CD4-positive, CD25-positive, alpha-beta regulatory T cell (primary cell): ENCODE data around the gene NOL3. TPM values are rescaled to one million over a fixed set of nuclear protein-coding genes. Genes with fewer than 3 reads are reported as not detected.

Experiments used
- ATAC-seq, 2 donors: fragments of 150-1000 bp; cut with Tn5 transposase; one replicate each; pipeline ENCODE4 v1.10.0; 2021; ENCODE audit warnings: low read depth in 2 of 2, moderate number of reproducible peaks in 2 of 2, moderate library complexity in 1 of 2
- DNase-seq, 3 donors: peaks; one replicate each; pipeline versions ENCODE4 v3.0.0 to v3.0.0-alpha.2; 2012 to 2022; ENCODE audit warnings: mixed read lengths in 1 of 3
- H3K27ac ChIP-seq: one replicate; pipeline ENCODE4 v1.7.0; 2013; ENCODE audit warnings: mild to moderate bottlenecking, low read length; ENCODE audit not compliant: insufficient read depth, poor library complexity, severe bottlenecking
- H3K27me3 ChIP-seq: one replicate; pipeline ENCODE4 v1.7.0; 2013; ENCODE audit warnings: low read length; ENCODE audit not compliant: control insufficient read depth, insufficient read depth
- H3K36me3 ChIP-seq: one replicate; pipeline ENCODE4 v1.7.0; 2013; ENCODE audit warnings: mild to moderate bottlenecking, low read length, moderate library complexity; ENCODE audit not compliant: control insufficient read depth, insufficient read depth
- H3K4me1 ChIP-seq: 2 replicates; pipeline ENCODE4 v1.7.0; 2013; ENCODE audit warnings: mild to moderate bottlenecking, low read length; ENCODE audit not compliant: insufficient read depth, control insufficient read depth, poor library complexity, severe bottlenecking
- H3K4me3 ChIP-seq: one replicate; pipeline ENCODE4 v1.7.0; 2013; ENCODE audit warnings: low read depth, mild to moderate bottlenecking, low read length, moderate library complexity
- H3K9me3 ChIP-seq, 2 experiments: 1 replicate in 1 of 2; 2 replicates in 1 of 2; pipeline ENCODE4 v1.7.0; 2013; ENCODE audit warnings: low read length in 2 of 2, mild to moderate bottlenecking in 1 of 2, moderate library complexity in 1 of 2; ENCODE audit not compliant: control insufficient read depth in 2 of 2
- H3K27ac Mint-ChIP-seq, 3 donors: one replicate each; pipeline ENCODE4 v1.8.0; 2020 to 2022; ENCODE audit warnings: mild to moderate bottlenecking in 3 of 3, mixed read lengths in 3 of 3, moderate library complexity in 2 of 3
- H3K27me3 Mint-ChIP-seq: one replicate; pipeline ENCODE4 v1.8.0; 2022; ENCODE audit warnings: mild to moderate bottlenecking, mixed read lengths
- H3K36me3 Mint-ChIP-seq: one replicate; pipeline ENCODE4 v1.8.0; 2020; ENCODE audit warnings: mixed read lengths
- H3K4me1 Mint-ChIP-seq, 4 donors: one replicate each; pipeline ENCODE4 v1.8.0; 2020 to 2022; ENCODE audit warnings: mixed read lengths in 4 of 4, mild to moderate bottlenecking in 1 of 4
- H3K4me3 Mint-ChIP-seq, 4 donors: one replicate each; pipeline ENCODE4 v1.8.0; 2020 to 2022; ENCODE audit warnings: mild to moderate bottlenecking in 4 of 4, mixed read lengths in 4 of 4, moderate library complexity in 3 of 4
- H3K9me3 Mint-ChIP-seq, 7 donors: one replicate each; pipeline ENCODE4 v1.8.0; 2020 to 2022; ENCODE audit warnings: mixed read lengths in 7 of 7, mild to moderate bottlenecking in 3 of 7, moderate library complexity in 2 of 7
- polyA plus RNA-seq, 4 donors: library from polyadenylated mRNA; unstranded; fragments of 300-500 nt; fragmentation: Illumina TruSeq; gene quantifications; one replicate each; pipeline ENCODE4 v1.2.3, GENCODE V29; 2021
- total RNA-seq: library from RNA; stranded (reverse); gene quantifications from one replicate; pipeline ENCODE4 v1.2.3, GENCODE V29; 2022

The NOL3 gene
- total and polyA plus RNA-seq, 5 donors from 2014 or later: 2.3 TPM; not detected in 4

GRCh38 chr16:67177743-67178699, 7.7 kb downstream of the NOL3 start:
- H3K36me3 ChIP-seq: no peaks in the 10 kb centered on the region
- DNase-seq: peak in 2 of 3 donors; percentile 43 to 70
- no peak overlapping the region for H3K4me3 ChIP-seq
- Mint-ChIP-seq H3K9me3 (peaks cover 0 to 2% (median 0%) of the 10 kb centered on the region in 7 donors), H3K27me3 (peaks cover 29% of the 10 kb centered on the region), H3K4me1 (peaks cover 5 to 23% (median 15%) of the 10 kb centered on the region in 4 donors), H3K27ac (no peak overlapping the region), H3K36me3 (no peaks in the 10 kb centered on the region), H3K4me3 (peak overlapping the region; percentile 18 to 65 (median 54))
- H3K4me1 ChIP-seq: peaks cover 30% of the 10 kb centered on the region
- peak; percentile 18 to 34 for ATAC-seq
- H3K27me3 ChIP-seq: peaks cover 8% of the 10 kb centered on the region
- no peak overlapping the region for H3K27ac ChIP-seq
- no peaks in the 10 kb centered on the region for H3K9me3 ChIP-seq

GRCh38 chr16:67179421-67180080, 9.2 kb downstream of the NOL3 start:
- Histone ChIP-seq H3K36me3 (no peaks in the 10 kb centered on the region), H3K4me1 (peaks cover 21% of the 10 kb centered on the region), H3K27me3 (no peaks in the 10 kb centered on the region), H3K4me3 (no peak overlapping the region), H3K27ac (no peak overlapping the region), H3K9me3 (no peaks in the 10 kb centered on the region)
- Mint-ChIP-seq H3K27me3 (peaks cover 18% of the 10 kb centered on the region), H3K4me3 (peak overlapping the region in 2 of 4 donors; percentile 2 to 35), H3K27ac (no peak overlapping the region), H3K9me3 (peaks cover 0 to 2% (median 0%) of the 10 kb centered on the region in 7 donors), H3K4me1 (peaks cover 0 to 14% (median 8%) of the 10 kb centered on the region in 4 donors), H3K36me3 (no peaks in the 10 kb centered on the region)
- no peak for ATAC-seq
- peak in 1 of 3 donors; percentile 45 for DNase-seq

- Mint-ChIP-seq H3K4me3 (no peak overlapping the region), H3K36me3 (no peaks in the 10 kb centered on the region), H3K4me1 (peaks cover 0 to 18% (median 9%) of the 10 kb centered on the region in 4 donors), H3K27ac (no peak overlapping the region), H3K9me3 (peaks cover 0 to 2% (median 0%) of the 10 kb centered on the region in 7 donors), H3K27me3 (peaks cover 19% of the 10 kb centered on the region)
- Histone ChIP-seq H3K27me3 (no peaks in the 10 kb centered on the region), H3K9me3 (no peaks in the 10 kb centered on the region), H3K4me3 (no peak overlapping the region), H3K36me3 (no peaks in the 10 kb centered on the region), H3K27ac (no peak overlapping the region), H3K4me1 (peaks cover 23% of the 10 kb centered on the region)
- DNase-seq (no peak), ATAC-seq (no peak)
Measured at GRCh38 chr16:67180166-67180565, 9.8 kb downstream of the NOL3 start.

GRCh38 chr16:67181346-67181745, 11.0 kb downstream of the NOL3 start:
- peaks cover 0 to 2% (median 0%) of the 10 kb centered on the region in 7 donors for H3K9me3 Mint-ChIP-seq
- H3K4me3 ChIP-seq: no peak overlapping the region
- H3K27ac Mint-ChIP-seq: no peak overlapping the region
- no peak for ATAC-seq
- no peak overlapping the region for H3K27ac ChIP-seq
- H3K36me3 Mint-ChIP-seq: no peaks in the 10 kb centered on the region
- no peaks in the 10 kb centered on the region for H3K9me3 ChIP-seq
- H3K27me3 Mint-ChIP-seq: peaks cover 19% of the 10 kb centered on the region
- H3K36me3 ChIP-seq: no peaks in the 10 kb centered on the region
- H3K4me3 Mint-ChIP-seq: no peak overlapping the region
- peaks cover 1% of the 10 kb centered on the region for H3K27me3 ChIP-seq
- peaks cover 4 to 23% (median 13%) of the 10 kb centered on the region in 4 donors for H3K4me1 Mint-ChIP-seq
- peaks cover 31% of the 10 kb centered on the region for H3K4me1 ChIP-seq
- DNase-seq: no peak

GRCh38 chr16:67182288-67182687, 11.9 kb downstream of the NOL3 start:
- H3K27ac Mint-ChIP-seq: no peak overlapping the region
- H3K36me3 Mint-ChIP-seq: no peaks in the 10 kb centered on the region
- no peak overlapping the region for H3K4me3 ChIP-seq
- no peaks in the 10 kb centered on the region for H3K36me3 ChIP-seq
- peaks cover 3% of the 10 kb centered on the region for H3K27me3 ChIP-seq
- H3K4me1 Mint-ChIP-seq: peaks cover 4 to 23% (median 13%) of the 10 kb centered on the region in 4 donors
- no peak for DNase-seq
- ATAC-seq: no peak
- H3K4me3 Mint-ChIP-seq: no peak overlapping the region
- H3K27me3 Mint-ChIP-seq: peaks cover 15% of the 10 kb centered on the region
- H3K9me3 Mint-ChIP-seq: peaks cover 0 to 1% (median 0%) of the 10 kb centered on the region in 7 donors
- H3K9me3 ChIP-seq: no peaks in the 10 kb centered on the region
- no peak overlapping the region for H3K27ac ChIP-seq
- H3K4me1 ChIP-seq: peaks cover 31% of the 10 kb centered on the region

- Histone ChIP-seq H3K27ac (peak overlapping the region; percentile 94), H3K27me3 (peaks cover 3% of the 10 kb centered on the region), H3K36me3 (no peaks in the 10 kb centered on the region), H3K4me3 (peak overlapping the region; percentile 73), H3K4me1 (peaks cover 25% of the 10 kb centered on the region), H3K9me3 (no peaks in the 10 kb centered on the region)
- H3K27ac Mint-ChIP-seq: no peak overlapping the region
- no peaks in the 10 kb centered on the region for H3K9me3 Mint-ChIP-seq
- peaks cover 4 to 23% (median 11%) of the 10 kb centered on the region in 4 donors for H3K4me1 Mint-ChIP-seq
- peaks cover 10% of the 10 kb centered on the region for H3K27me3 Mint-ChIP-seq
- no peak overlapping the region for H3K4me3 Mint-ChIP-seq
- DNase-seq: no peak
- ATAC-seq: no peak
- no peaks in the 10 kb centered on the region for H3K36me3 Mint-ChIP-seq
Measured at GRCh38 chr16:67183284-67183626, 12.9 kb downstream of the NOL3 start.

- H3K36me3 Mint-ChIP-seq: no peaks in the 10 kb centered on the region
- DNase-seq (peak; percentile 92 to 99 (median 96)), ATAC-seq (peak; percentile 94 to 95)
- peak within 1 kb of the TSS; percentile 94 for H3K27ac ChIP-seq
- H3K4me3 ChIP-seq: peak within 1 kb of the TSS; percentile 77
- peak within 1 kb of the TSS in 1 of 3 donors; percentile 74 for H3K27ac Mint-ChIP-seq
- peak within 1 kb of the TSS in 3 of 4 donors; percentile 88 to 94 (median 92) for H3K4me3 Mint-ChIP-seq
- peaks cover 10% of the 10 kb centered on the region for H3K27me3 Mint-ChIP-seq
- H3K4me1 Mint-ChIP-seq: peaks cover 4 to 18% (median 9%) of the 10 kb centered on the region in 4 donors
- H3K4me1 ChIP-seq: peaks cover 19% of the 10 kb centered on the region
- H3K9me3 Mint-ChIP-seq: no peaks in the 10 kb centered on the region
- peaks cover 3% of the 10 kb centered on the region for H3K27me3 ChIP-seq
- H3K36me3 ChIP-seq: no peaks in the 10 kb centered on the region
- H3K9me3 ChIP-seq: no peaks in the 10 kb centered on the region
Measured at GRCh38 chr16:67183627-67184452, 13.5 kb downstream of the NOL3 start, which contains the start of gene MATCAP1. TSS of gene MATCAP1 (minus strand) at chr16:67183963. CDS start at chr16:67180610, 3,353 bp downstream.
